HUES48 (cell line): ENCODE results near the gene GPR45.

Experiments used
- H3K27ac ChIP-seq: one replicate; pipeline ENCODE4 v1.7.0; 2013; ENCODE audit warnings: low read depth, low read length, inconsistent platforms
- H3K27me3 ChIP-seq: 2 replicates; pipeline ENCODE4 v1.6.1; 2013; ENCODE audit warnings: mild to moderate bottlenecking, low read length; ENCODE audit not compliant: control insufficient read depth, insufficient read depth
- H3K36me3 ChIP-seq: 2 replicates; pipeline ENCODE4 v1.6.1; 2013; ENCODE audit warnings: low read length; ENCODE audit not compliant: control insufficient read depth, insufficient read depth
- H3K4me1 ChIP-seq: 2 replicates; pipeline ENCODE4 v1.6.1; 2013; ENCODE audit warnings: mild to moderate bottlenecking, low read length; ENCODE audit not compliant: control insufficient read depth, insufficient read depth
- H3K4me3 ChIP-seq: 2 replicates; pipeline ENCODE4 v1.5.1; 2013; ENCODE audit warnings: mild to moderate bottlenecking, low read depth, low read length
- H3K9ac ChIP-seq: 2 replicates; pipeline ENCODE4 v1.6.1; 2013; ENCODE audit warnings: mild to moderate bottlenecking, low read depth, low read length, moderate library complexity
- H3K9me3 ChIP-seq: 2 replicates; pipeline ENCODE4 v1.6.1; 2013; ENCODE audit warnings: low read length; ENCODE audit not compliant: control insufficient read depth, insufficient read depth

GPR45 gene, protein sequence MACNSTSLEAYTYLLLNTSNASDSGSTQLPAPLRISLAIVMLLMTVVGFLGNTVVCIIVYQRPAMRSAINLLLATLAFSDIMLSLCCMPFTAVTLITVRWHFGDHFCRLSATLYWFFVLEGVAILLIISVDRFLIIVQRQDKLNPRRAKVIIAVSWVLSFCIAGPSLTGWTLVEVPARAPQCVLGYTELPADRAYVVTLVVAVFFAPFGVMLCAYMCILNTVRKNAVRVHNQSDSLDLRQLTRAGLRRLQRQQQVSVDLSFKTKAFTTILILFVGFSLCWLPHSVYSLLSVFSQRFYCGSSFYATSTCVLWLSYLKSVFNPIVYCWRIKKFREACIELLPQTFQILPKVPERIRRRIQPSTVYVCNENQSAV

DNA sequence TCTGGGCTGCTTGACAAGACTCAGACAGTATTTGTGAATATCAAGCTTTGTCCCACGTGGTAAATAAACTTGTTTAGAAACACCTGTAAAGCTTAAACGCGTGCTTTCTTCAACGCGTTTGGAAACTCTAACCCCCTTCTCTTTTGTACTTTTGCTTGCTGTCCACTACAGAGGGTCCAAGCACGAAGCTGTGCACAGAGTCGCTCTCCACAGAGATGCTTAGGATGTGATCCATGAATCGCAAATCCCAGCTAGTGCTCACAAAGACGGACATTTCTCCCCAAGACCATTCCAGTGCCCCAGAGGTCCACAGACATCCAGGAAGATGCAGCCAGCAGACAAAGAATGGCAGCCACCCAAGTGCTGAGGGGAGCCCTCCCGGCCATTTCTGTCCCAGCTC lies at the start of gene GPR45:
Gene GPR45 (plus strand): TSS at position 301 of the 400 bp plus-strand sequence. CDS start 116 bp downstream, outside the sequence.
- H3K4me1 ChIP-seq, result peaks cover 5% of the 10 kb centered on the region; the same call in 1 of the 2 replicates
- H3K27ac ChIP-seq, result no peak within 1 kb of the TSS
- no peaks in the 10 kb centered on the region for H3K36me3 ChIP-seq
- H3K9me3 ChIP-seq, result no peaks in the 10 kb centered on the region
- H3K9ac ChIP-seq, result no peak within 1 kb of the TSS
- H3K27me3 ChIP-seq, result peaks cover 12% of the 10 kb centered on the region
- H3K4me3 ChIP-seq, result no peak within 1 kb of the TSS

DNA sequence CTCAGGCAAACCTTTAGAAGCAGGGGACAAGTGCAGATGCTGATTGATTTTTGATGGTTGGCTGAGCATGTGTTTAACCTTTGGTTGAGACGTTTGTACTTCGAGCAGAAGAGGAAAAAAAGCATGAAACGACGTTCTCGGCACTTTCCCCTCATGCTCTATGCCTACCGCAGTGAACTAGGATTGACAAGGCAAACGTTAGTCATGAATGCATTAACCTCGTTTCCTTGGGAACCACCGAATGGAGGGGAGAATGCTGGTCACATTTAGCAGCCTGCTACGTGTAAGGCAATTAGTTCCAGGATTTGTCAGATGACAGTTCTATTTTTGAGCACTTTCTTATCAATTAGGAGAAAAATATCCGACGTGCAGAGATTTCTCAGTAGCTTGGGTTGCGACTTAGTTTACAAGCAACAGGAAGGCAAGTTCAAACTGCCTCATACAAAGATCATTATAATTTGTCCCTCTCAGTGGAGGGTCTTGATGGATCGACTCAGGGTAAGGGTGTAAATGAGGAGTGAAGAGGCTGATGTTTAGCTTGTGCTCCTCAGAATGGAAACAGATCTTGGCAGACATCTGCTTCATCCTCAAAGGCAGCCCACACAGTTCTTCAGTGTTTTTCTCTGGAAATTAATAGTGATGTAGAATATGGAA lies 47.4 kb upstream of the GPR45 start:
- Histone ChIP-seq H3K9ac (no peak overlapping the region), H3K9me3 (peaks cover 10% of the 10 kb centered on the region), H3K27me3 (no peaks in the 10 kb centered on the region; the same call in 1 of the 2 replicates), H3K27ac (no peak overlapping the region), H3K4me3 (no peak overlapping the region), H3K4me1 (0 out of 2 replicates have a peak, but pooled peaks cover 2% of the 10 kb centered on the region), H3K36me3 (no peaks in the 10 kb centered on the region)

DNA sequence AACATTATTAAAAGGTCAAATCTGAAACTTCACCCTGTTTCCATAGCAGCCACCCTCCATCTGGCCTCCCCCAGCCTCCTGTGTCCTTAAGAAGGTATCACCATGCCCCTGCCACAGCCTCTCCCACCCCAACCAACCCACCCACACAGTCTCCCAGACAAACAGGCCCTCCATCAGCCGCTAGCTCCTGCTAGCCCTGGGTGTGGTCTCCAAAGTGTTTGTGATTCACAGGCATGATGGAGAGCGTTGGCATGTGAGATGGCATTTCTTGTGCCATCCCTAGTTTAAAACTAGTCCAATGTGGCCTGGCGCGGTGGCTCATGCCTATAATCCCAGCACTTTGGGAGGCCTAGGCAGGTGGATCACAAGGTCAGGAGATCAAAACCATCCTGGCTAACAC lies 44.9 kb upstream of the GPR45 start:
- no peaks in the 10 kb centered on the region; the same call in 1 of the 2 replicates for H3K27me3 ChIP-seq
- 0 out of 2 replicates have a peak, but pooled peaks cover 2% of the 10 kb centered on the region for H3K4me1 ChIP-seq
- 0 out of 2 replicates have a peak, but pooled peaks cover 3% of the 10 kb centered on the region for H3K9me3 ChIP-seq
- H3K9ac ChIP-seq, result no peak overlapping the region
- H3K27ac ChIP-seq, result no peak overlapping the region
- H3K36me3 ChIP-seq, result no peaks in the 10 kb centered on the region
- no peak overlapping the region for H3K4me3 ChIP-seq

DNA sequence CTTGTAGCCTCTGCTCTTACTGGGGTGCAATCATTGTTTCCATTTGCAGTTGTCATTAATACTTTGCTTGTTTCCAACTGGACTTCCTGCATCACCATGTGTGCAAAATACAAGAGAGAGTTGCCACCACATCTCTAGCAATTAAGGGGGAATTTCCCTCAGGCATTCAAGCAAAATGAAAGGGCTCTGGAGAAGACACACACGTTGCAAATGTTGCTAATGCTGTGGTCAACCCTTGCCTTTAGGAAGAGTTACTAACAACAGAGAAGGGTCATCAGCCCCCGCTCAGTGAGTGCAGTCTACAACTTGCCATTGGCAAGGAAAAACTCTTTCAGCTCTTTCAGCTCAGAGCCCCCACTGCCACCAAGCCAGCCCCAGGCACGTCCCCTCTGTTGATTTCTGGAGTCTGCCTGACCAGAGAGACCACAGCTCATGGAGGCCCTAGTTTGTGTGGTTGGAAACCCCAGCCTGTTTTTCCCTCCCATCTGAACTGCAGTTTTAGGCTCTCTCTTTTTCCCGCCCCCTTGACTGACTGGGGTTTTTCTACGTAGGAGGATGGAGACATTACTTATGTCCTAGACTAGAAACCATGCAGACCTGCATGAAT lies 25.9 kb upstream of the GPR45 start:
- Histone ChIP-seq H3K27ac (no peak overlapping the region), H3K36me3 (no peaks in the 10 kb centered on the region), H3K4me1 (no peaks in the 10 kb centered on the region), H3K27me3 (no peaks in the 10 kb centered on the region), H3K9ac (no peak overlapping the region), H3K9me3 (peaks cover 3% of the 10 kb centered on the region), H3K4me3 (no peak overlapping the region)

DNA sequence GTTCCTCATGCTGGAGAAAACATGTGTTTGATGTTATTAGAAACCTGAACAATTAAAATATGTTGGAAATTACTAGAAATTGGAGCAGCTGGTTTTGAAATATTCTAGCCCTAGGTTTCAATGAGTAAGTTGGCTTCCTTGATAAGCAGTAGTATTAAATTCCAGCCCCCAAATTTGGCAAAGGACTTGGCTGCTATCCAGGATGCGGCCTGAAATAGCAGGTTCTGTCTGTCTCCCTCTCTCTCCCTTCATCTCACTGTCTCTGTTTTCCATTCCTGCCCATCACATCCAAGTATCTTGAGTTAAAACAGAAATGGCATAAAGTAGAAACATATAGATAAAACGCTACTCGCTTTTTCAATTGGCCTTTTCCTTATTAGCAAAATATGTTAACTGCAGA lies 20.9 kb upstream of the GPR45 start:
- Histone ChIP-seq H3K27me3 (no peaks in the 10 kb centered on the region), H3K4me3 (no peak overlapping the region), H3K9ac (no peak overlapping the region), H3K27ac (no peak overlapping the region), H3K4me1 (no peaks in the 10 kb centered on the region), H3K9me3 (no peaks in the 10 kb centered on the region), H3K36me3 (no peaks in the 10 kb centered on the region)

DNA sequence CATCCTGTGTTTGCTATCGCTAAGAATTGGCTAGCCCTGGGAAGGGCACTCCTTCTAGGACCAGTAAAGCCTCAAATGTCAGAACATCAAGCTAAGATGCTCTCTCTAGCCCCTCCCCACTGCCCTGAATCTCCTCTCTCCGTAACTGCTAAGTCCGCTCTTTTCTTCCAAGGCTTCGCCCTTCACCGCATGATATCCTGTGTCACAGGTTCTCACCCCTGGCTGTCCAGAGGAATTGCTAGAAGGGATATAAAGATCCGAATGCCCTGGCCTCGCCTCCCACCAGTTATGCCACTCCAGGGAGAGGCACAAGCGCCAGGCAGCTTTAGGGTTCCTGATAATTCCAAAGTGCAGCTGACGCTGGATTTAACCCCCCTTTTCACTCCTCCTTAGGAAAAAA lies 17.1 kb upstream of the GPR45 start:
- Histone ChIP-seq H3K9ac (no peak overlapping the region), H3K9me3 (no peaks in the 10 kb centered on the region), H3K27ac (no peak overlapping the region), H3K27me3 (no peaks in the 10 kb centered on the region), H3K4me1 (no peaks in the 10 kb centered on the region), H3K4me3 (no peak overlapping the region), H3K36me3 (no peaks in the 10 kb centered on the region)

DNA sequence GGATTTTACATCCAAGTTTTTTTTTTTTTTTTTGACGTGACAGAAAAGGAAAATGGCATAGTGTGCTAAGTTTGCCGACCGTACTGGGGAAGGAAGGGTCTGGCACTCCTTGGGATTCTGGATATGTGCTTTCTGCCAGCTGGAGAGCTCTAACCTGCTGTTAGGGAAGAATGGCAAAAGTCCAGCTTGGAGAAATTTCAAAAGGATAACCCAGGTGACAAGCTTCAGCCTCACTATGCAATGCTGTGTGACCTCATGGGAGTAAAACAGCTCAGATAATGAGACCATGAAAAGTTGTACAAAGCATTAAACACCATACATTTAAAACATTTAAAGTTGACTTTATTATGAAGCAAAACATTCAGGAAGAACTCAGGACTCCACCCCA lies 10.3 kb upstream of the GPR45 start:
- Histone ChIP-seq H3K4me3 (no peak overlapping the region), H3K9ac (no peak overlapping the region), H3K27ac (no peak overlapping the region), H3K9me3 (no peaks in the 10 kb centered on the region), H3K27me3 (no peaks in the 10 kb centered on the region), H3K4me1 (no peaks in the 10 kb centered on the region; the same call in 1 of the 2 replicates), H3K36me3 (no peaks in the 10 kb centered on the region)

DNA sequence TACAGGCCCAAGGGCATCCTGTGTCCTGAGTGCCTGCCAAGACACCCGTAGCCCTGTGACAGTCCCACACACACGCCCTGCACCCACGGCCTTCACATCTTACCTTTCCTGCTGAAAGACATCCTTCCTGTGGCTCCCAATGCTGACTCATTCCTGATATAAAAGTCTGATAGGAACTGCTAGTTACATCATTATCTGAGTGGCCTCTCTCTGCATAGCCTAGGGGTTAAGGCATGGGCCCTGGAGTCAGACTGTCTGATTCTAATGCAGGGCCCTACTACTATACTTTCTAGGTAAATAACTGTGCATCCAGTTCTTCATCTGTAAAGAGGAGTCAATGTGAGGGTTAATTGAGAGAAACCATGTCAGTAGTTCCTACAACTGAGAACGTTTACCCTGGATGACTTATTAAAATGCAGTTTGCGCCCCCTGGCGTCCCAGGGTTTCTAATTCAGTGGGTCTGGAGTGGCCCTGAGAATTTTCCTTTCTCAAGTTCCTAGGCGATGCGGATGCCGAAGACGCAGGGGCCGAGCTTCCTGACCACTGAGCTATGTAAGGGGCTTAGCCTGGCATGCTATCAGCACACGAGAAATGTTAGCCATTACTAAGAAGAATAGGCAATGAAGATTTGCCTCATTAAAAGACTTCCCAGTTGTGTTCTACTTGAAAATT lies 6.0 kb upstream of the GPR45 start:
- Histone ChIP-seq H3K36me3 (no peaks in the 10 kb centered on the region), H3K4me3 (no peak overlapping the region), H3K27ac (no peak overlapping the region), H3K4me1 (peaks cover 5% of the 10 kb centered on the region; the same call in 1 of the 2 replicates), H3K9ac (no peak overlapping the region), H3K27me3 (peaks cover 12% of the 10 kb centered on the region), H3K9me3 (no peaks in the 10 kb centered on the region)

DNA sequence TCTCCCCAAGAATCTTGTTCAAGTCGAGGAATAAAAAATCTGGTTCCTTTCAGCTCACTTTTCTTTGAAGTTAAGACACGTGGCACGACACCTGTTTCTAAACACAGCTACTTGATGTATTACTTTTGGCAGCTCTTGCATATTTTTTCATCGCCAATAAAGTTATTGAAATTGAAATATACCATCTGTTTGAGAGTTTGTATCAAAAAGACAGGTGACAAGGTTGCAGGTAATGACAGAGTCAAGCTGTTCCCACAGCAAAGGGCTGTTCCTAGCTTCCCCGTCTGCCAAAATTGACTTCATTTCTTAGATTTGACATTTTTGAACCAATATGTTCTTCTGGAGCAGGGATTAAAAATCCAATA lies 5.5 kb upstream of the GPR45 start:
- Histone ChIP-seq H3K36me3 (no peaks in the 10 kb centered on the region), H3K4me3 (no peak overlapping the region), H3K27ac (no peak overlapping the region), H3K9ac (no peak overlapping the region), H3K27me3 (peaks cover 12% of the 10 kb centered on the region), H3K4me1 (peaks cover 5% of the 10 kb centered on the region; the same call in 1 of the 2 replicates), H3K9me3 (no peaks in the 10 kb centered on the region)

DNA sequence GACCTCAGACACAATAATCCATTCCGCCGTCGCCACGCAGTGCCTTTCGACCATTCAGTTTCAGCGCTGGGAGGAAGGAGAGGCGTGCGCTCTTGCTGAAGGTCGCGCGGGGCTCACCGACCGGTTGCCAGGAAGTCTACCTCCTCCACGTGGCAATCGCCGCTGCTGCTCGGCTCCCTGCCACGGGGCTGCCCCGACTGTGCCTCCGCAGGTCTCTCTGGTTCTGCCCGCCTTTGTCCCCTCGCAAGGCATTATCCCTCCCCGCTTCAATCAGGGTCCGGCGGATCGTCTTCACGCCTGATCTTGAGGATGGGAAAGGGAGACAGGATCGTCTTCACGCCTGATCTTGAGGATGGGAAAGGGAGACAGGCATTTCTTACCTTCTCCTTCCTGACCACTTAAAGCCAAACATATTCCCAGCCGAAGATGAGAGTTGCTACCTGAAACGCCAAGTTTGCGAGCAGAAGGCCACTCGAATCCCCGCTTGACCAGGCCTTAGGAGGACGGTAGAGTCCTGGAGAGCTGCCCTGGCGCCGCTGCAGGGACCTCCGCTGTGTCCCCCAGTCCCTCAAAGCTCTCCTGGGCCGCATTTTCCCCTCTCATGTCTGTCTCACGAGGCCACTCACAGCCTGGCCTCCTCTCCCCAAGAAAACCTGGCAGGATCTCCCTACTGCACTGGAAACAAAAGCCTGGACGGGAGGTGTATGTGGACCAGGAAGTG lies 4.3 kb upstream of the GPR45 start:
- H3K4me3 ChIP-seq, result no peak overlapping the region
- H3K27ac ChIP-seq, result no peak overlapping the region
- no peak overlapping the region for H3K9ac ChIP-seq
- H3K36me3 ChIP-seq, result no peaks in the 10 kb centered on the region
- H3K27me3 ChIP-seq, result peaks cover 12% of the 10 kb centered on the region
- H3K9me3 ChIP-seq, result no peaks in the 10 kb centered on the region
- H3K4me1 ChIP-seq, result peaks cover 5% of the 10 kb centered on the region; the same call in 1 of the 2 replicates
